Nephron (organoid): ENCODE results near the gene ZNF524.

Experiments
- H3K27ac Mint-ChIP-seq, 3 experiments: 2 replicates each; pipeline ENCODE4 v1.8.0; 2020; ENCODE audit warnings: mixed read lengths in 3 of 3, mild to moderate bottlenecking in 2 of 3, moderate library complexity in 1 of 3
- H3K27me3 Mint-ChIP-seq: 2 replicates; pipeline ENCODE4 v1.8.0; 2021; ENCODE audit warnings: low read depth, mild to moderate bottlenecking, moderate library complexity, mixed read lengths
- H3K36me3 Mint-ChIP-seq: 2 replicates; pipeline ENCODE4 v1.8.0; 2020; ENCODE audit warnings: low read depth, mixed read lengths
- H3K4me1 Mint-ChIP-seq: 2 replicates; pipeline ENCODE4 v1.8.0; 2020; ENCODE audit warnings: mixed read lengths
- H3K4me3 Mint-ChIP-seq, 3 experiments: 2 replicates each; pipeline ENCODE4 v1.8.0; 2020; ENCODE audit warnings: mild to moderate bottlenecking in 3 of 3, mixed read lengths in 3 of 3, moderate library complexity in 2 of 3
- H3K9me3 Mint-ChIP-seq: 2 replicates; pipeline ENCODE4 v1.8.0; 2020; ENCODE audit warnings: mixed read lengths
- TF ChIP-seq, protein P1 (sequence below), 3 experiments: fragments of 200-600 bp; sonication (generic); IDR thresholded peaks; one replicate each; pipeline ENCODE4 v1.5.0; 2021; ENCODE audit warnings: antibody characterized with exemption in 3 of 3; ENCODE audit not compliant: unreplicated experiment in 3 of 3

Gene ZNF524

DNA sequence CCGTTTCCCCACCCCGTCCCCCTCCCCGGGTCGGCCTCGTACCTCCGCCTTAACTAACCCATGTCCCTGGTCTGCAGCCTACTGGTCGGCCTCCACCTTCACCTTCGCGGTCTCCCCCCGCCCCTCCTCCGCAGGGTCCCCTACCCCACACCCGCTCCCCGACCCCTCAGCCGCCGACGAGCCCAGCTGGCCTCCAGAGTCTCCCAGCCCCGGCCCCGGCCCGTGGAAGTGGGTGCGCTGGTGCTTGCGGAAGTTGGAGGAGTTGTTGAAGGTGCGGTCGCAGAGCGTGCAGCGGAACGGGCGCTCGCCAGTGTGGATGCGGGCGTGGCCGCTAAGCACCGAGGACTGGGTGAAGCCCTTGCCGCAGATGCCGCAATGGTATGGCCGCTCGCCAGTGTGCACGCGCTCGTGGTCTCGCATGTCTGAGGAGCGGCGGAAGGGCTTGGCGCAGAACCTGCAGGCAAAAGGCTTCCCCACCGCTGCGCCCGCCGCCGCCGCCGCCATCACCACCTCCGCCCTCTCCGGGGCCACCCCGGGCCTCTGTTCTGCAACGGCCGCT lies 21.7 kb downstream of the ZNF524 start:
- Mint-ChIP-seq H3K4me1 (peaks cover 18% of the 10 kb centered on the region), H3K27me3 (no peaks in the 10 kb centered on the region), H3K9me3 (no peaks in the 10 kb centered on the region), H3K36me3 (peaks cover 27% of the 10 kb centered on the region), H3K27ac (no peak overlapping the region), H3K4me3 (no peak overlapping the region)
- TF ChIP-seq, protein P1, sequence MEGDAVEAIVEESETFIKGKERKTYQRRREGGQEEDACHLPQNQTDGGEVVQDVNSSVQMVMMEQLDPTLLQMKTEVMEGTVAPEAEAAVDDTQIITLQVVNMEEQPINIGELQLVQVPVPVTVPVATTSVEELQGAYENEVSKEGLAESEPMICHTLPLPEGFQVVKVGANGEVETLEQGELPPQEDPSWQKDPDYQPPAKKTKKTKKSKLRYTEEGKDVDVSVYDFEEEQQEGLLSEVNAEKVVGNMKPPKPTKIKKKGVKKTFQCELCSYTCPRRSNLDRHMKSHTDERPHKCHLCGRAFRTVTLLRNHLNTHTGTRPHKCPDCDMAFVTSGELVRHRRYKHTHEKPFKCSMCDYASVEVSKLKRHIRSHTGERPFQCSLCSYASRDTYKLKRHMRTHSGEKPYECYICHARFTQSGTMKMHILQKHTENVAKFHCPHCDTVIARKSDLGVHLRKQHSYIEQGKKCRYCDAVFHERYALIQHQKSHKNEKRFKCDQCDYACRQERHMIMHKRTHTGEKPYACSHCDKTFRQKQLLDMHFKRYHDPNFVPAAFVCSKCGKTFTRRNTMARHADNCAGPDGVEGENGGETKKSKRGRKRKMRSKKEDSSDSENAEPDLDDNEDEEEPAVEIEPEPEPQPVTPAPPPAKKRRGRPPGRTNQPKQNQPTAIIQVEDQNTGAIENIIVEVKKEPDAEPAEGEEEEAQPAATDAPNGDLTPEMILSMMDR (IDR thresholded peaks at IDR 0.05; ENCODE audit: unreplicated experiment in 3 of 3), result no peak

- peaks cover 20% of the 10 kb centered on the region for H3K36me3 Mint-ChIP-seq
- no peaks in the 10 kb centered on the region for H3K27me3 Mint-ChIP-seq
- TF ChIP-seq, protein P1 (IDR thresholded peaks at IDR 0.05; ENCODE audit: unreplicated experiment in 3 of 3), result no peak
- no peak overlapping the region for H3K27ac Mint-ChIP-seq
- no peak overlapping the region for H3K4me3 Mint-ChIP-seq
- peaks cover 18% of the 10 kb centered on the region for H3K4me1 Mint-ChIP-seq
- H3K9me3 Mint-ChIP-seq, result no peaks in the 10 kb centered on the region
Observed at GRCh38 chr19:55622242-55622969, 22.3 kb downstream of the ZNF524 start.

GRCh38 chr19:55623130-55623529 lies 23.0 kb downstream of the ZNF524 start:
- H3K36me3 Mint-ChIP-seq, result peaks cover 16% of the 10 kb centered on the region
- H3K27ac Mint-ChIP-seq, result peak overlapping the region; percentile 96 to 99 (median 98)
- no peaks in the 10 kb centered on the region for H3K27me3 Mint-ChIP-seq
- H3K4me1 Mint-ChIP-seq, result peaks cover 18% of the 10 kb centered on the region
- TF ChIP-seq, protein P1 (IDR thresholded peaks at IDR 0.05; ENCODE audit: unreplicated experiment in 3 of 3), result no peak
- peak overlapping the region; percentile 91 to 94 (median 93) for H3K4me3 Mint-ChIP-seq
- no peaks in the 10 kb centered on the region for H3K9me3 Mint-ChIP-seq

DNA sequence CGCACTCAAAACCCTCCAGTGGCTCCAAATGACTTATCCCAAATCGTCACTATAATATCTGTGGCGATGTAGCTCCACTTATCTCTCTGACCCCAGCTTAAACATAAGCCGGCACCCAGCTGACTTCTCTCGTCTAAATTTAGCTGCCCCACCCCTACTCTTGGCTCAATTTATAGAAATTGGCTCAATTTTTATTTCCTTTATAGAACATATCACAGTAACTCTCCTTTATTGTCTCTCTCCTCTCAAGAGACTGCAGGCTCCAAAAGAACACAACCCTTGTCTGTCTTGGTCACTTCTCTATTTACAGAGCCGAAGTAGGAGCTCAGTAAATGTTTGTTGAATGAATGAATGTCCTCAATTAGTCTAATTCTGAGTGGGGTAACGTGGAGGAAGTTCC lies 23.5 kb downstream of the ZNF524 start:
- Mint-ChIP-seq H3K36me3 (peaks cover 16% of the 10 kb centered on the region), H3K4me1 (peaks cover 18% of the 10 kb centered on the region), H3K27ac (peak overlapping the region; percentile 96 to 99 (median 98)), H3K4me3 (peak overlapping the region; percentile 91 to 94 (median 93)), H3K27me3 (no peaks in the 10 kb centered on the region), H3K9me3 (no peaks in the 10 kb centered on the region)
- TF ChIP-seq, protein P1 (IDR thresholded peaks at IDR 0.05; ENCODE audit: unreplicated experiment in 3 of 3), result no peak

DNA sequence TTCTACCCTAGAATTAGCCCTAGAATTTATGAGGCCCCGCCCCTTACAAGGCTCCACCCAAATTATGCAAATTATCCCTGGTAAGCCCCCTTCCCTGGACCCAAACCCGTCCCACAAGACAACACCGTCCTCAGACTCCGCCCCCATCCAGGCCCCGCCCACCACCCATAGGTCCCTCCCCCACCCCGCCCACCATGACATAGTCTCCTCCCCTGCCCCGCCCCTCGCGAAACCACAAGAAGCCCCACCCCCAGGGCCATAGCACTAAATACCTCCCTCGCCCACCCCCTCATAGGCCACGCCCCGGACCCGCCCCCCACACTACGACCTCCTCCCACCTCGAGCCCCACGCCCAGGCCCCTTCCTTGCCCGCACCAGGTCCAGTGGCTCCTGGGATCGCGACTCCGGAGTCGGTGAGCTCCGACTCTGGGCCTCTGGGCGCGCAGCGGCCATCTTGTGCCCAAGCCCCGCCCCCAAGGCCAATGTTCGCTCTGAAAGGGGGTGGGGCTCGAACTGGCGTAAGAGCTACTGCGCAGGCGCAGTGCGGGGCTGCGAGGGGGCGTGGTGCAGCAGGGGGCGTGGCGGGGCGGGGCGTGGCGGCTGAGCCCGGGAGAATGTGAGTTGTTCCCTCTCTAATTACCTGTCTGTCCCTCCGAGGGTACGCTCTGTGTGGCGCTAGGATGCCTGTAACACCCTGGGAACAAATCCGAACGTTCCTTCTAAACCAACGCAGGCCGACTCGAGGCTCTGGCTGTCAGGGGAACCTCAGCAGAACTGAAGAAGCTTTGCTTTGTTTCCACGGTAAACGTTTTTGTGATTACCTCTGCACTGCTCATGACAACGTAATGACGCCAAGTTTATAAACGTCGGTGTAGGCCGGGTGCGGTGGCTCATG lies 24.3 kb downstream of the ZNF524 start, which contains the start of gene ZNF784:
Gene ZNF784 (minus strand): TSS at position 458 of the 895 bp plus-strand sequence. CDS start 5 bp downstream, at position 453.
- Mint-ChIP-seq H3K27me3 (no peaks in the 10 kb centered on the region), H3K4me3 (peak within 1 kb of the TSS; percentile 91 to 94 (median 93)), H3K4me1 (peaks cover 18% of the 10 kb centered on the region), H3K27ac (peak within 1 kb of the TSS; percentile 96 to 99 (median 98)), H3K36me3 (peaks cover 16% of the 10 kb centered on the region), H3K9me3 (no peaks in the 10 kb centered on the region)
- TF ChIP-seq, protein P1 (IDR thresholded peaks at IDR 0.05; ENCODE audit: unreplicated experiment in 3 of 3), result no peak
